Medulla oblongata (tissue), 1 donor: ENCODE measurements around the gene PRKAR2B.

Source experiments
- DNase-seq: peaks from one replicate; pipeline ENCODE4 v3.0.0-alpha.2; 2015; ENCODE audit errors: extremely low spot score

The PRKAR2B gene

DNA sequence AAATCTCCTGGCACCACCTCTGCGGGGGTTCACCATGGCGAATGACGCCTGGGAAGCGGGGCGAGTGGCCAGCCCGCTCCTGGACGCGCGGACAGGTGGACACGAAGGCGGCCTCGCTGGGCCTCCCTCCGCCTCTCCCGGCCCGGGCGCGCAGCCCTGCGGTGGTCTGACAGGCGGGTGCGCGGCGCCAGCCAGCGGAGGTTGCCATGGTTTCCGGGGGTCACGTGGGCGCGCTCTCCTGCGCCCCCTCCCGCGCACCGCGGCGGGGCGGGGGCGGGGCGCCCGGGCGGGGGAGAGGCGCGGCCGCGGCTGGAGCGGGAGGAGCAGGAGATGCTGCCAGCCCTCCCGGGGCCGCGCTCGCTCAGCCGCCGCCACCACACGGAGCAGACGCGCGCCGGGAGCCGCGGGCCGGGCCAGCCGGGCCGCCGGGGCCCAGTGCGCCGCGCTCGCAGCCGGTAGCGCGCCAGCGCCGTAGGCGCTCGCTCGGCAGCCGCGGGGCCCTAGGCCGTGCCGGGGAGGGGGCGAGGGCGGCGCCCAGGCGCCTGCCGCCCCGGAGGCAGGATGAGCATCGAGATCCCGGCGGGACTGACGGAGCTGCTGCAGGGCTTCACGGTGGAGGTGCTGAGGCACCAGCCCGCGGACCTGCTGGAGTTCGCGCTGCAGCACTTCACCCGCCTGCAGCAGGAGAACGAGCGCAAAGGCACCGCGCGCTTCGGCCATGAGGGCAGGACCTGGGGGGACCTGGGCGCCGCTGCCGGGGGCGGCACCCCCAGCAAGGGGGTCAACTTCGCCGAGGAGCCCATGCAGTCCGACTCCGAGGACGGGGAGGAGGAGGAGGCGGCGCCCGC lies at the start of gene PRKAR2B:
Gene PRKAR2B (plus strand): TSS at position 359 of the 848 bp plus-strand sequence. CDS start 203 bp downstream, at position 562.
- DNase-seq: peak; percentile 89

DNA sequence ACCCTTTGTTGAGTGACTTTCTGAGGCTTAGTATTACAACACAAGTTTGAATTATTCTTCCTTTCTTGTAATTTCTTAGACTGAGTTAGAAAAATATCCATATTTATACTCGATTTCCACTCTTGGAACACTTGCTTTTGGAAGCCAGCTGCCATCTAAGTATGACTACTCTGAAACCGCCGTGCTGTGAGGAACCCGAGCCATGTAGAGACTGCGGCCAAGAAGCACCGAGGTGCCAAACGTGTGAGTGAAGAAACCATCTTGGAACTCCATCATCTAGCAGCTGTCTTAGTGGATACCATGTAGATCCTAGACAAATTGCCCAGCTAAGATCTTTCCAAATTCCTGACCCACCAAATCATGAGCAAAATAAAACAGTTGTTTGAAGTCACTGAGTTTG lies 49.7 kb upstream of the PRKAR2B start:
- DNase-seq: no peak

DNA sequence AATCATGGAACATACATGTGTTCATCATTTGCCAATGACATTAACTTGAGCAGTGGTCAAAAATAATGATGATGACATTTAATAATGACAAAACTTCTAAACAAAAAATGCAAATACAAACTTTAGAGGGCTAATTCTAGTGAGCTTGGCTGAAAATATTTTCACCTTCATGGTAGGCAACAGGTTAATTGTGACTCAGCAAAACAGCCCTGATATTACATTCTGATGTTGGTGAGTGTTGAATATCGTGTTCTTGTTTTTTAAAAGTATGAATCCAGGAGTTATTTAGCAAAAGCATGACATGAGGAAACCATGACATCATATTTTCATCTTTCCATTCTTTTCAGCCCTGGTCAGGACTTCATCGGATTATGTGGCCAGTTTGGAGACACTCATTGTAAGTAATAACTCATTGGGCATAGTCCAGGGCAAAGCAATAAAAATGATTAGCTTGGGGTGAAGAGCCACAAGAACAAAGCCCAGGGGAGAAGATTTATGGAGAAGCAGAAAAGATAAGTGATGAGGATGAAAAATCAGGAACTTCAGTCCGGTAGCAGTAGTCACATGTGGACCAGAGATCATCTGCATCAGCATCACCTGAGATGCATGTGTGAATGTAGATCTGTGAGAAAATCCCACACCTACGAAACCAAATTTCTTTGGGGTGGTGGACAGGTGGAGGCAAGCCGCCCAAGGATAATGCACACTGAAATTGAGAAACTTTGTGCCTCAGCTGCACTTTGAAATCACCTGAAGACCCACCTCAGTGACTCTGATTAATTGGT lies 46.8 kb upstream of the PRKAR2B start:
- no peak for DNase-seq

DNA sequence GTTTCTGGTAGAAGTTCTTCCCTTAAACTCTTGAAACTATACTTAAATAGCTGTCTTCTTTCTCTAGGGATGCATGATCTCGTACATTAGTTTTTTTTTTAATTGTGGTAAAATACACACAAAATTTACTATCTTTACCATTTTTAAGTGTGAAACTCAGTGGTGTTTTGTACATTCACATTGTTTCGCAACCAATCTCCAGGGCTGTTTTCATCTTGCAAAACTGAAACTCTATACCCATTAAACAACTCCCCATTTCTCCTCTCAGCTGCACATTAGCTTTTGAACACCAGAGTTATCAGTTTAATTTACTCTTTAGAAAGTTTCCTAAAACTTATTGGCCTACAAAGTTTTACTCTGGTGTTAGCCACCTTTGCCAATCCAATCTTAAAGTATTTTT lies 45.5 kb upstream of the PRKAR2B start:
- no peak for DNase-seq

DNA sequence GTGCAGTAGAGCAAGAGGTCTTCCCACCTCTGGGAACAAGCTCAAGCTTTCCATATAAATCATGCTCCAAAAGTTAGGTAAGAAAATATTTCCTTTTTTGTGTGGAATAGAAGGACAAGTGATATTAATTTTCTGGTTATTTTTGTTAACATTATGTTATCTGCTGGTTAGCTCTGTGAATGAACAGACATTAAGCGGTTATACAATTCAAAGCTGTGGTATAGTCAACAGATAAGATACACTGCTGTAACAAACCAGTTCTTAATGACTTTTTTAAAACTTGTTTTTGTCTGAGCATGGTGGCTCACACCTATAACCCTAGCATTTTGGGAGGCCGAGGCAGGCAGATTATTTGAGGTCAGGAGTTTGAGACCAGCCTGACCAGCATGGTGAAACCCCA lies 43.0 kb upstream of the PRKAR2B start:
- no peak for DNase-seq

DNA sequence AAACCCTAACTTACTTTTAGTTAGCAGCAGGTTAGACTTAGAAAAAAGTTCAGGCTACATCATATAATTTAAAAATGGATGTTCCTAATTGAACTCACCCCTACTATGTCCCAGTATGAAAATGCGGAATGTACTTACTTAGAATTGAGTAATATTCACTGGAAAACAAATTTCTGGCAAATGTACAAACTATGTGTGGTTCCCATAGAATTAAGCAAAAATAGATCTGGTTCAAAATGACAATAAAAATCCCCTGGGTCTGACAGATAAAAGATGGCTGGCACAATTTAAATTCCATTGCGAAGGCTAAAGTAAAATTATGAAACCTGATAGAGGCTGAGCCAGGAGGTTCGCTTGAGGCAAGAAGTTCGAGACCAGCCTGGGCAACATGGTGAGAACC lies 42.4 kb upstream of the PRKAR2B start:
- no peak for DNase-seq

DNA sequence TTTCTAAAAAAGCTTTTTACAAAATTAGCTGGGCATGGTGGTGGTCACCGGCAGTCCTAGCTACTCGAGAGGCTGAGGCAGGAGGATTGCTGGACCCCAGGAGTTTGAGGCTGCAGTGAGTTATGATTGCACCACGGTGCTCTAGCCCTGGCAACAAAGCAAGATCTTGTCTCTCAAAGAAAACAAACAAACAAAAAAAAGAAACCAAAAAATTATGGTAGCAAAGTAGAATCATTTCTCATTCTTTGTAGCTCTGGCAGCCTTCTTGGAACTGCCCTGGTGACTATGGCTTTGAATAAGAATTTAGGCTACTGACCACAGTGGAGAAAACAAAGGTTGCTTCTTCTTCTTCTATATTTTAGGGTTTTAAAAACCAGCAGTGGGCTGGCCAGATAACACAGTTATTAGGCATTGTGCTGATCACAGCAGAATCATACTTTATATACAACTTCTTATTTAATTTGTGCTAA lies 41.9 kb upstream of the PRKAR2B start:
- no peak for DNase-seq

DNA sequence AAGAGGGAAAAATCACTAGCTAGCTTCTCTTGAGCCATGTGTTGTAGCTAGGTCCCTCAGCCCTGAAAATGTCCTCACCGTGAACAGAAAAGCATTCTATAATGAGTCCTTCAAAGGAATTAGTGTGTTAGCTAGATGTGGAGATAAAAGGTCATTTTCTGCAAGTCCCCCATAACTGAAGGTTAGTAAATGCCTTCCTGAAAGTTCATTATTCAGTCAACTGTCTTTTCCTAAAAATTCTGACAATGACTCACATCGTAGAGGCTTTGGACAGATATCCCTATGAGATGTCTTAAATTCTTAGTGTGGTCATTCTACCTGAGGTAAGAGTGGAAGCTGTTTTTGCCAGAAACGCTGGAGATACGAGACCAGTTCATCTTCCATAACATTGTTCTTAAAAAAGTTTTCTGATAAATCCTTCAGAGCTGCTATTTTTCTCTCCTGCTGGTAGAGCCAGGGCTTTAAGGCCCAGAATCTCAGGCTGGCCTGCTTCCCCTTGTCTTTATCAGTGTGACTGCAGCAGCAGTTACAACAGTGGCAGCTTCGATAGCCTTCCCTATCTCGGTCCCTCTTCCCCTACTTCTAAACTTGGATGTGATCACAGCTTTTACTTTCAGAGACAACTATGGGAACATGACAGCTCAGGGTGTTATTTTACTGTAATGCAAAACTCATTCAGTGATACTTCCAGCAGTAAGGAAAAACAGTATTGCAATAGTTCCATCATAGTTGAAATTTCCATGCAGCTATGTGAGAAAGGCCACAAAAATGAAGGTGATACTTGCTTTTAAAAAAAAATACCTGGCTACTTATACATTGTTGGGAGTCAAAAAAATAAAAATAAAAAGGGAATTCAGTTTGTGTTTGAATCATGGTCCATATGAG lies 37.3 kb upstream of the PRKAR2B start:
- DNase-seq: no peak

DNA sequence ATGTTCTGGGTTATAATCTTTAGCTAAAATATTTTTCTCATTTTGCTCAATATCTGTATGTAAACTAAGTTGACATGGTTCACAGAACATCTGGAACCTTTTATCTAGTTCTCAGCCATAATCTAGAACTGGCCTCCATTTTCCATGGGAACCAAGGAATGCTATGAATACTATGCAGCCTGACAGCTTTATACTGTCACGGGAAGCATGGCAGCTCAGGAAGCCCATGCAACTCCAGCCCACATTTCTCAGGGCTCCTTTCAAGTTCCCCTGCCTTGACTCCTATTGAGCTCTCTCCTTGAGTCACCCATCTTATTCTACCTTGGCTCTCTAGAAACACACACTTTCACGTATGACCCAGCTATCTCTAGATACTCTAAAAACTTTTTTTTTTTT lies 36.6 kb upstream of the PRKAR2B start:
- no peak for DNase-seq

DNA sequence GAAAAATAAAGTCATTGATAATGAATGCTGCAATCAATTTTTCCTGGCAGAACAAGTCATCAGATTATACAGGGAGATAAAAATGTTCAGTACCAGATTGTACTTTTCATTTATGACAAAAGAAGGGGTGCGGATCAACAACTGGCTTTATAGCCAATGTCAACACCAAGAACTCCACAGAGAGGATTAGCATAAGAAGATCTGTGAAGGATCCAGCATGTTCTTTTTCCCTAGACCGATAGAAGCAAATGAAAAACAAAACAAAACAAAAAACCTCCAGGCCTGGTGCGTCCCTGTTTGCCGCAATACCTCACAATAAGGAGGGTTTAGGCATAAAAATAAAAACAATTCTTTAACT lies 34.7 kb upstream of the PRKAR2B start:
- DNase-seq: no peak

DNA sequence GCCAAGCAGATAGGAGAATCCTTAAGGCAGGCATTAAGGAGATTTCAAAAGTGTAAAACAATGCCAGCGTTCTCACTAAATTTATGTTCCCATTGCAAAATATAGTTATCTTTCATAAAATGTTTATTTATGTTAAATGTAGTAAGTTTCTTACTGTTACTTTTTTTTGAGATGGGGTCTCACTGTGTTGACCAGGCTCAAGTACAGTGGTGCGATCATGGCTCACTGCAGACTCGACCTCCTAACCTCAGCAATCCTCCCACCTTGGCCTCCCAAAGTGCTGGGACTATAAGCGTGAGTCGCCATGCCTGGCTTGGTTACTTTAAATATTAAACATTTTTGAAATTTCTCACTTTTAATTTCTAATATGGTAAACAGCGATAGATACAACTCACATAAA lies 31.8 kb upstream of the PRKAR2B start:
- DNase-seq: no peak

DNA sequence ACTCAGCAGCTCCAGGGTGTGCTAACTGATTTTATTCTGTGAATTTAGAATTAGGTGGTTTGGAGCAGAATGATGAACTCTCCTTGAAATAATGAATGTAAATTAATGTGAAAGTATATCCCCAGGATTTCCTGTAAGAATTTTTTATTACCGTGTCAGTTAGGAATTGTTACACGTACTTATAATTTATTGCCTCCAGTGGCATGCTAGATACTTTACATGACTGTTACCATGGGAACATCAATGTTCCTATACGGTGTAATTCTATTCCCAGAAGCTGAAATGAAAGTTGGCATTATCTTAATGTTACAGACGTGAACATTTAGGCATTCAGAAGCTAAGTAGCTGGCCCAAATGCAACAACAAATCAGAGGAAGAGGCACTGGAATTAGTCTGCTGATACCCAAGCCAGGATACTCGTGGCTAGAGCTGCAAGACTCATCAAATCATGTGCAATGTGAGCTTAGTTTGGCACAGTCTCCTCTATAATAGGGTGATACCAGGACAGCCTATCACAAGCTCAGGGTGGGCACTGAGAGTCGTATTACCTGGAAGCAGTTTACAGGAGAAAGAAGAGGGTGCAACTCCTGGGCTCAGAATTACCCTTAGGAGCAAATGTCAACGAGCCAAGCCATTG lies 30.0 kb upstream of the PRKAR2B start:
- DNase-seq: no peak

DNA sequence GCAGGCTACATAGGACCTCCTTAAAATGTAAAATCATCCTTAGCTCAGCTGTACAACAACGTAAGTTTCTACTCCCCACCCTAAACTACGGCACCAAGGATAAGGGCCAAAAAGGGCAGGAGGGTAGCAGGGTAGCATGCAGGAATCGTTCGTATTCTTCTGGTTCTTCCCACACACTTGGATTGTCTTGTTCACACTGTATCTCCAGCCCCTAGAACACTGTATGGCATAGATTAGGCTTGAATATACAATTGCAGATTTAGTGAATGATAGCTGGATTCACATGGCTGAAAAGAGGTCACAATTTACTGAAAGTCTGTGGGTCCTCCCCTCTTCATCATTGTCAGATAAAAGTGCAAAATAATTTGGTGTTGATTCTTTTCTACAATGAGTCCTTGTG lies 28.2 kb upstream of the PRKAR2B start:
- DNase-seq: no peak

DNA sequence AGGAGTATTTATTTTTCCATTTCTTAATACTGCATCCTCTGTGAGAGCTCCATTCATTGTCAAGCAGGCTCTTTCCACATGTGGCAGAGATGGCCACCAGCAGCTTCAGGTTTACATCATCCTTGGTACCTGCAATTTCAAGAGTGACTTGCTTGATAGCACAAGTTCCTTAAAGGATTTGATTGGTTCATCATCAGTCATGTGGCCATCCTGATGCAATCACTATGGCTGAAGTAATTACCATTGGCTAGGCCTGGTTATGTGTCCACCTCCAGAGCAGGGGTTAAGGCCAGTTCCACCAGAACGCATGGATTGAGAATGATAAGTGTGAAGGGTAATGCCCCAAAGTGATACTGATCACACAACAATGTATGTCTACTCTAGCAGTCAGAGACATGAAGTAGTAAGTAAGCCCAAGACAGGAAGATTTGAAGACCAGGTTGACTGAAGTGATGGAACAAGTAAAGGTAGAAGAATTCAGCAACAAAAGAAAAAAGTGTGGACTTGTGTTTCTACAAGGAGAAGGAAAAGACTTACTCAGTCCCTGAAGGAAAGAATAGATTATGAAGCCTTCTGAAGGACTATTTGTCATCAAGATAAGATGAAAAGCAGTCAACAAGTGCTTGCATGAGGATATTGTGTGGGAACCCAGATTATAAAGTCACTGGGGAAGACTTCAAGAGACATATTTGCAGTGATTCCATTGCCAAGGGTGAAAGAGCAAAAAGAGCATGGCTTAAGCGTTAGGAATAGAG lies 26.4 kb upstream of the PRKAR2B start:
- no peak for DNase-seq

DNA sequence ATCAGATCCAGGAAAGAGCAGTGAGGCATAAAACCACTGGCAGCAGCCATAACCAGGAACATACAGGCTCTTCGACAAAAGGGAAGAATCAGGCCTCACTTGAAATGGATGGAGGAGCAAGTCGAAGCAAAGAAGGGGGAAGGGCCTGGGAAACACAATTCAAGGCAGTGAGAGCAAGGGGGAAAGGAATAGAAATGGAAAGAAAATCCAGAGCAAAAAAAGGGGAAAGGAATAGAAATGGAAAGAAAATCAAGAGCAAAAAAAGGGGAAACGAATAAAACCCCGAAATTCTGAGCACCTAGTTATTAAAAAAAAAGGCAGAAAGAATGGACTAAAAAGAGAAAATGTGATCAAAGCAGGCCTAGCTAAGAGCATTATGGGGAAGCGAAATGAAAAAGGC lies 24.1 kb upstream of the PRKAR2B start:
- DNase-seq: no peak

DNA sequence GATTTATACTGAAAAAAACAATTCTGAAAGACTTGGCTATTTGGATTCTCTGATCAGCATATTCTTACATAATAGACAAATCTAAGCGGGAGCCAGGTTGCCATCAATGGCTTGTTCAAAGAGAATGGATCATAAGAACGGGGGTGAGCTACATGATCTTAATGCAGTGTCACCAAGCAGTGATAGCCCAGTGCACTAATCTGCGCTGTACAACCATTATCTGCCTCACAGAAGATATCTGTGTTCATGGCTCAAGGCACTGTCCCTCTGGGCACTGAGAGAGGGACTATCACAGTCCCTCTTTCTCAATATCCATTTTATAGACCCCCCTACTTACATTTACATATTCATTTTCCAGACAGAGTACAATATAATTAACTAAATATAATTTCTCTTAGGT lies 22.9 kb upstream of the PRKAR2B start:
- DNase-seq: no peak

DNA sequence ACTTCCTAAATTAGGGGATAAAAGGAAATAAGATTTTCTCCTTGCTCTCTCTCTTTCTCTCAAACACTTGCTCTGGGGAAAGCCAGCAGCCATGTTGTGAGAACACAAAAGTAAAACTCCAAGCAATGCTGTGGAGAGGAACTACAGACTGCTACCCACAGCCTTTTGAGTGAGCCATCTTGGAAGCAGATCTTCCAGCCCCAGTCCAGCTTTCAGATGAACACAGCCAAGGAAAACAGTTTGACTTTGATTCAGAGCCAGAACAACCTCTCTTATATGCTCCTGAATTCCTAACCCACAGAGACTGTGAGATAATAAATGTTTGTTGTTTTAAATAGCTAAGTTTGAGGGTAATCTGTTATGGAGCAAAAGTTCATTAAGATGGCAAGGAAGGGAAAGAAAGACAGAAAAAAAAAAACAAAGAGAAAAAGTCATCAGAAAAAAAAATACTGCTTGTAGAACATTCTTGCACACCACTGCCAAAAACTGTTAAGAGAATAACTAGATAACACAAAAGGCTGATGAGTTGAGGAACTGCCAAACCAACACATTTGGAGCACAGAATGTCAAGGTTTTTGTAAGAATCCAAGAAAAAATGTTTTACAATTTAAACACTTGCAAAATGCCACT lies 20.9 kb upstream of the PRKAR2B start:
- no peak for DNase-seq

DNA sequence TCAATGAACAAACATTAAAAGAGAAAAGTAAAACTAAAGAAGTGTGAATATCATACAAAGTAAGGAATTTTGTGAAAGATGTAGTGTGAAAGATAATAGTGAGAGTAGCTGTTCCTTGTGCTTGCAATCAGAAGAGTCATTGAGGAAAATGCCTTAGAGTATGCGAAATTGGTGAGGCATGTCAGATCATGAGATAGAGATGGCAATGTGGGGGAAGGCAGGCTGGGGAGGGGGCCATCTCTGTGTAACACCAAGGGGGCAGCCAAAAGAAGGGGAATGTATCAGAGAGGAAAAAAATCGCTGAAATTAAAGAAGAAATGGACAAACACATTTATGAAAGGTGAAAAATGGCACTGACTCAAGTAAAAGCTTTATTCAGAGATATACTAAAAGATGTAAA lies 19.6 kb upstream of the PRKAR2B start:
- DNase-seq: no peak

DNA sequence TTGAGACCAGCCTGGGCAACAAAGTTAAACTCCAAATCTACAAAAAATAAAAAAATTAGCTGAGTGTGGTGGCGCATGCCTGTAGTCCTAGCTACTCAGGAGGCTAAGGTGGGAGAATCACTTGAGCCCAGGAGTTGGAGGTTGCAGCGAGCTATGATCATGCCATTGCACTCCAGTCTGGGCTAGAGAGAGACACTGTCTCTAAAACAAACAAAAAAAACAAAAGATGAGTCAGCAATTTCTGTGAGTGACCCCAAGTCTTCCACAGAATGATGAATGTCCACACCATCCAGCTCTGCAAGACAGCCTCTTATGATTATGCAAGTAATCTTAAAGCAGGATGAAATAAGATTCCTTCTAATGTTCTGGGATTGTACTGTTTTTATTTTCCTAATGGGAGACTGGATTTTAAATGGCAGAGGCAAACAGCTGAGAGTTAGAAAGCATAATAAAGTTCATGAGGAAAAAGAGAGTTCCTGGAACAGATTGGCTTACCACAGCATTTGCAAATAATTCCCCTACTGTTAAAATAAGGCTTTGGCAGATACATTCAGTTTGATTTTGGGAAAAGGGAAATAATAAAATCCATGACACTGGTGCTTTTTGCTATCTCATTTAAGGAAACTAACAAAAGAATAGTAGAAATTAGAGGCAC lies 18.9 kb upstream of the PRKAR2B start:
- no peak for DNase-seq

DNA sequence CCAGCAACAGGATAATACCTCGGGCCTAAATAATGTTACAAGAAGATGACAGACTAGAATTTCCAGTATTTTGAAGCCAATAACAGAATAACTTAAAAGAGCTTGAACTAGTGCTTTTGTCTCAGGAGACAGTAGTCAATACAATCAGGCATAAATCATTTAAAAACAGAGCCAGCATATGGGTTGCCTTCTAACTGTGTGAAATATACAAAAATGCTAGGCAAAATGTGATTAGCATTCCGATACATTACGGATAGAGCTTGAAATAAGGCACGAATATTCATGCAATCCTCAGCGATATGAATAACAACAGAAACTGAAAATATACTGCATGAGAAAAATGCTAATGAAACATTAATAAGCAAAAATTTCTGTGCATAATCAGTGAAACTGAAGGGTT lies 18.3 kb upstream of the PRKAR2B start:
- no peak for DNase-seq
